ENCODE data around the gene UPP1. TPM values are rescaled to one million over a fixed set of nuclear protein-coding genes. Genes with fewer than 3 reads are reported as not detected.

UPP1 gene
- polyA plus RNA-seq, 1 donor from 2014 or later: 19.5 TPM

DNA sequence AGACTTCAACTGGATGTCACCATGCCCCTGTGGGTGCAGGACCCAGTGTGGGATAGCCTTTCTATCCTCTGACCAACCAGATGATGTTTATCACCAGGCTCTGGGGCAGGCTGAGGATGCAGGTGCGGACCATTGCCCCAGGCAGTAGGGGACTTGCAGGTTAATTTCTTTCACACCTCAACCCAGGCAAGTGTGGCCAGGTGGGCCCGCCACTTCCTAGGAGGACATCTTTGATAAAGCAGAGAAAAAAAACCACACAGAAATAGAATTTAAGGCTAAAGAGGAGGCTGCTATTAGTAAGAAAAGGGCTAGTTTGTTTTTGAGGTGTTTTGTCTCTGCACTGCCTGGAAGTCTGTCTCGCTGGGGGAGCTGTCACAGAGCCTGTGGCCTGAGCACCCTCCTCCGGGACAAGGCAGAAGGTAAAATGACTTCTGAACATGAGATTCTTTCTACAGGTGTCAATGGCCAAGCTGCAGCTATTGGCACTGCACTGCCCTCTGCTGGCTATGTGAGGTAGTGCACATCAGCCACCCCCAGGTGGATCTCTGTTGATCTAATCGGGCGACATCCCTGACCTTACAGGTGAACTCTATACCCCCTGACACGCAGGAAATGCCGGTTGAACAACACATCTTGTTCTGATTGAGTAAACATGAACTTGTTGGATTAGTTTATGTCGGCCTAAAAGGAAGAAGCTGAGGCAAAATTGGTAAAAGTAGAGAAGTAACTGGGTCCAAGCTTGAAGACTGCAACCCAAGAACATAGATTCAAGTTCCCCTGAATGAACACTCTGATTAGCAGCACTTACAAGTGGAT is 21.0 kb downstream of the UPP1 start:
- Histone ChIP-seq H3F3A (ENCODE audit: insufficient read depth, low read length, poor library complexity, severe bottlenecking) (no peaks in the 10 kb centered on the region), H3K9me2 (ENCODE audit: insufficient read depth, low read length) (no peaks in the 10 kb centered on the region), H3K4me3 (ENCODE audit: low read length) (no peak overlapping the region), H3K9ac (ENCODE audit: low read length) (no peak overlapping the region), H3K4me2 (ENCODE audit: low read length) (no peak overlapping the region), H3K79me2 (replicated peaks; ENCODE audit: insufficient read depth, low read length) (no peaks in the 10 kb centered on the region), H3K27me3 (ENCODE audit: insufficient read depth, low read depth, low read length) (no peaks in the 10 kb centered on the region), H3K27ac (ENCODE audit: low read length) (no peak overlapping the region), H3K36me3 (ENCODE audit: insufficient read depth, low read length) (no peaks in the 10 kb centered on the region), H4K20me1 (ENCODE audit: insufficient read depth) (no peaks in the 10 kb centered on the region), H3K9me3 (ENCODE audit: low read length) (no peaks in the 10 kb centered on the region), H2AFZ (ENCODE audit: low read depth, low read length) (no peak overlapping the region)
- no peak for TF ChIP-seq MXI1 (conservative IDR thresholded peaks at IDR 0.05; ENCODE audit: poor library complexity, severe bottlenecking)
- TF ChIP-seq SMC3 (conservative IDR thresholded peaks at IDR 0.05; ENCODE audit: poor library complexity): peak; percentile 90
- peak; percentile 88 for TF ChIP-seq RAD21 (conservative IDR thresholded peaks at IDR 0.05)
- TF ChIP-seq TAF1 (IDR thresholded peaks at IDR 0.05; ENCODE audit: low read depth): no peak
- no peak for TF ChIP-seq EZH2 (IDR thresholded peaks at IDR 0.05; ENCODE audit: borderline replicate concordance, insufficient read depth, low read length, poor library complexity, severe bottlenecking)
- TF ChIP-seq, protein P1, sequence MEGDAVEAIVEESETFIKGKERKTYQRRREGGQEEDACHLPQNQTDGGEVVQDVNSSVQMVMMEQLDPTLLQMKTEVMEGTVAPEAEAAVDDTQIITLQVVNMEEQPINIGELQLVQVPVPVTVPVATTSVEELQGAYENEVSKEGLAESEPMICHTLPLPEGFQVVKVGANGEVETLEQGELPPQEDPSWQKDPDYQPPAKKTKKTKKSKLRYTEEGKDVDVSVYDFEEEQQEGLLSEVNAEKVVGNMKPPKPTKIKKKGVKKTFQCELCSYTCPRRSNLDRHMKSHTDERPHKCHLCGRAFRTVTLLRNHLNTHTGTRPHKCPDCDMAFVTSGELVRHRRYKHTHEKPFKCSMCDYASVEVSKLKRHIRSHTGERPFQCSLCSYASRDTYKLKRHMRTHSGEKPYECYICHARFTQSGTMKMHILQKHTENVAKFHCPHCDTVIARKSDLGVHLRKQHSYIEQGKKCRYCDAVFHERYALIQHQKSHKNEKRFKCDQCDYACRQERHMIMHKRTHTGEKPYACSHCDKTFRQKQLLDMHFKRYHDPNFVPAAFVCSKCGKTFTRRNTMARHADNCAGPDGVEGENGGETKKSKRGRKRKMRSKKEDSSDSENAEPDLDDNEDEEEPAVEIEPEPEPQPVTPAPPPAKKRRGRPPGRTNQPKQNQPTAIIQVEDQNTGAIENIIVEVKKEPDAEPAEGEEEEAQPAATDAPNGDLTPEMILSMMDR (IDR thresholded peaks at IDR 0.05; ENCODE audit: poor library complexity, severe bottlenecking): peak; percentile 93

DNA sequence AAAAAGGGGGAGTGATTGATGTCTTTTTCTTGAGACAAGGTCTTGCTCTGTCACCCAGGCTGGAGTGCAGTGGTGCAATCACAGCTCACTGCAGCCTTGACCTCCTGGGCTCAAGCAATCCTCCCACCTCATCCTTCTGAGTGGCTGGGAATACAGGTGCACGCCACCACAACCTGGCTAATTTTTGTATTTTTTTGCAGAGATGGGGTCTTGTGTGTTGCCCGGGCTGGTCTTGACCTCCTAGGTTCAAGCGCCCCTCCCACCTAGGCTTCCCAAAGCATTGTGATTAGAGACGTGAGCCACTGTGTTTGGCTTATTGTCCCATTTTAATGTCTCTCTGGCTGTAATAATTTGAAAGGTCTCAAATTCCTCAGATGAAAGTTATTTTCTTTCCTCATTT is 21.8 kb downstream of the UPP1 start:
- Histone ChIP-seq H3K9me3 (ENCODE audit: low read length) (no peaks in the 10 kb centered on the region), H3F3A (ENCODE audit: insufficient read depth, low read length, poor library complexity, severe bottlenecking) (no peaks in the 10 kb centered on the region), H4K20me1 (ENCODE audit: insufficient read depth) (no peaks in the 10 kb centered on the region), H3K9me2 (ENCODE audit: insufficient read depth, low read length) (no peaks in the 10 kb centered on the region), H3K27me3 (ENCODE audit: insufficient read depth, low read depth, low read length) (no peaks in the 10 kb centered on the region), H2AFZ (ENCODE audit: low read depth, low read length) (no peak overlapping the region), H3K4me3 (ENCODE audit: low read length) (no peak overlapping the region), H3K27ac (ENCODE audit: low read length) (no peak overlapping the region), H3K79me2 (replicated peaks; ENCODE audit: insufficient read depth, low read length) (no peaks in the 10 kb centered on the region), H3K4me2 (ENCODE audit: low read length) (no peak overlapping the region), H3K36me3 (ENCODE audit: insufficient read depth, low read length) (no peaks in the 10 kb centered on the region), H3K9ac (ENCODE audit: low read length) (no peak overlapping the region)
- TF ChIP-seq, protein P1 (IDR thresholded peaks at IDR 0.05; ENCODE audit: poor library complexity, severe bottlenecking): no peak
- TF ChIP-seq POLR2AphosphoS5 (IDR thresholded peaks at IDR 0.05) (no peak), EP300 (conservative IDR thresholded peaks at IDR 0.05; ENCODE audit: poor library complexity, severe bottlenecking) (no peak), SMC3 (conservative IDR thresholded peaks at IDR 0.05; ENCODE audit: poor library complexity) (no peak), EZH2 (IDR thresholded peaks at IDR 0.05; ENCODE audit: borderline replicate concordance, insufficient read depth, low read length, poor library complexity, severe bottlenecking) (no peak), RAD21 (conservative IDR thresholded peaks at IDR 0.05) (no peak), TAF1 (IDR thresholded peaks at IDR 0.05; ENCODE audit: low read depth) (no peak), MXI1 (conservative IDR thresholded peaks at IDR 0.05; ENCODE audit: poor library complexity, severe bottlenecking) (no peak)
- TF ChIP-seq, protein P2, sequence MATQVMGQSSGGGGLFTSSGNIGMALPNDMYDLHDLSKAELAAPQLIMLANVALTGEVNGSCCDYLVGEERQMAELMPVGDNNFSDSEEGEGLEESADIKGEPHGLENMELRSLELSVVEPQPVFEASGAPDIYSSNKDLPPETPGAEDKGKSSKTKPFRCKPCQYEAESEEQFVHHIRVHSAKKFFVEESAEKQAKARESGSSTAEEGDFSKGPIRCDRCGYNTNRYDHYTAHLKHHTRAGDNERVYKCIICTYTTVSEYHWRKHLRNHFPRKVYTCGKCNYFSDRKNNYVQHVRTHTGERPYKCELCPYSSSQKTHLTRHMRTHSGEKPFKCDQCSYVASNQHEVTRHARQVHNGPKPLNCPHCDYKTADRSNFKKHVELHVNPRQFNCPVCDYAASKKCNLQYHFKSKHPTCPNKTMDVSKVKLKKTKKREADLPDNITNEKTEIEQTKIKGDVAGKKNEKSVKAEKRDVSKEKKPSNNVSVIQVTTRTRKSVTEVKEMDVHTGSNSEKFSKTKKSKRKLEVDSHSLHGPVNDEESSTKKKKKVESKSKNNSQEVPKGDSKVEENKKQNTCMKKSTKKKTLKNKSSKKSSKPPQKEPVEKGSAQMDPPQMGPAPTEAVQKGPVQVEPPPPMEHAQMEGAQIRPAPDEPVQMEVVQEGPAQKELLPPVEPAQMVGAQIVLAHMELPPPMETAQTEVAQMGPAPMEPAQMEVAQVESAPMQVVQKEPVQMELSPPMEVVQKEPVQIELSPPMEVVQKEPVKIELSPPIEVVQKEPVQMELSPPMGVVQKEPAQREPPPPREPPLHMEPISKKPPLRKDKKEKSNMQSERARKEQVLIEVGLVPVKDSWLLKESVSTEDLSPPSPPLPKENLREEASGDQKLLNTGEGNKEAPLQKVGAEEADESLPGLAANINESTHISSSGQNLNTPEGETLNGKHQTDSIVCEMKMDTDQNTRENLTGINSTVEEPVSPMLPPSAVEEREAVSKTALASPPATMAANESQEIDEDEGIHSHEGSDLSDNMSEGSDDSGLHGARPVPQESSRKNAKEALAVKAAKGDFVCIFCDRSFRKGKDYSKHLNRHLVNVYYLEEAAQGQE (IDR thresholded peaks at IDR 0.05; ENCODE audit: borderline replicate concordance): no peak
